Kidney (tissue), 22 donors: ENCODE results near the gene GRAMD4. TPM values are rescaled to one million over a fixed set of nuclear protein-coding genes. Genes with fewer than 3 reads are reported as not detected.

ENCODE experiments used
- DNase-seq, 5 donors: peaks; one replicate each; pipeline ENCODE4 v3.0.0-alpha.2; 2013 to 2020
- FAIRE-seq: peaks from 2 replicates; lab custom pipeline; 2012; peaks lifted over from hg19 to GRCh38; lab: Jason Lieb, UNC
- H3K27ac ChIP-seq, 2 donors: one replicate each; pipeline ENCODE4 v1.7.0; 2013; ENCODE audit warnings: low read depth in 2 of 2, low read length in 2 of 2, inconsistent platforms in 1 of 2
- H3K27me3 ChIP-seq: one replicate; pipeline ENCODE4 v1.7.1; 2013; ENCODE audit warnings: low read length, inconsistent platforms; ENCODE audit not compliant: control insufficient read depth, insufficient read depth
- H3K36me3 ChIP-seq, 3 donors: one replicate each; pipeline versions ENCODE4 v1.7.0 to v1.7.1; 2013; ENCODE audit warnings: low read length in 3 of 3, control low read depth in 1 of 3, inconsistent platforms in 1 of 3; ENCODE audit not compliant: insufficient read depth in 3 of 3, control insufficient read depth in 2 of 3
- H3K4me1 ChIP-seq, 3 donors: one replicate each; pipeline versions ENCODE4 v1.7.0 to v1.7.1; 2013; ENCODE audit warnings: low read length in 3 of 3, inconsistent platforms in 1 of 3, low read depth in 1 of 3; ENCODE audit not compliant: control insufficient read depth in 2 of 3, insufficient read depth in 2 of 3
- H3K4me3 ChIP-seq, 3 donors: one replicate each; pipeline versions ENCODE4 v1.7.0 to v1.8.1; 2013; ENCODE audit warnings: low read length in 3 of 3, control low read depth in 1 of 3, inconsistent platforms in 1 of 3
- H3K9ac ChIP-seq, 3 donors: one replicate each; pipeline versions ENCODE4 v1.7.0 to v1.7.1; 2013; ENCODE audit warnings: low read length in 3 of 3, control low read depth in 1 of 3, inconsistent platforms in 1 of 3
- H3K9me3 ChIP-seq, 3 donors: one replicate each; pipeline versions ENCODE4 v1.7.0 to v1.7.1; 2013; ENCODE audit warnings: low read length in 3 of 3, control low read depth in 1 of 3, inconsistent platforms in 1 of 3; ENCODE audit not compliant: control insufficient read depth in 2 of 3, insufficient read depth in 1 of 3
- CTCF ChIP-seq: IDR thresholded peaks from 3 replicates; pipeline ENCODE4 v1.5.1; 2012; ENCODE audit warnings: mild to moderate bottlenecking, moderate library complexity, borderline replicate concordance; ENCODE audit not compliant: insufficient read depth; ENCODE audit errors: extremely low read depth
- intact Hi-C: fragments of 100-400 bp; cut with DNase I; formaldehyde crosslinking; loops from one replicate; pipeline ENCODE4 v1.11.1; 2022
- long read RNA-seq, 10 donors: library from polyadenylated mRNA in 1 of 10; unstranded in 1 of 10; transcript quantifications; one replicate each; pipeline ENCODE4 v2.0.0 and lab custom pipeline, GENCODE V29; 2021 to 2026
- polyA plus RNA-seq: library from polyadenylated mRNA; stranded (reverse); fragments of 350-450 nt; fragmentation: Illumina TruSeq; extraction: RNeasy Lipid Tissue Mini Kit (QIAGEN cat#74804); gene quantifications from one replicate; pipeline ENCODE4 v1.2.3, GENCODE V29; 2014; ENCODE audit warnings: low read depth, low replicate concordance; ENCODE audit not compliant: insufficient read depth
- total RNA-seq: library from RNA; stranded (reverse); fragmentation: NEBNext Ultra II Directional; extraction: Animal tissue kit (Norgen Biotek cat#: 25700); gene quantifications from one replicate; pipeline ENCODE4 v1.2.1, GENCODE V29; 2021
- donor health status: control.
- donor health status: control.
- donor health status: control.
- donor health status: control.
- donor health status: control.
- donor health status: DM: yes; HTN: yes; CAD: no.
- donor health status: Normal renal cell carcinoma (clear cell type).

Gene GRAMD4
- total RNA-seq, result 58.2 TPM
- polyA plus RNA-seq, result 12.1 TPM
- long read RNA-seq, donor 1, partial matches to known transcripts, result 0 of 1 reads
- long read RNA-seq, donor 1, other reads (novel, unspliced or antisense), result 0 of 1 reads
- long read RNA-seq, donor 2, result 0 reads
- long read RNA-seq, donor 3, partial matches to known transcripts, result 0 of 1 reads
- long read RNA-seq, donor 3, other reads (novel, unspliced or antisense), result 0 of 1 reads
- long read RNA-seq, donor 4, partial matches to known transcripts, result 0 of 1 reads
- long read RNA-seq, donor 4, other reads (novel, unspliced or antisense), result 0 of 1 reads
- long read RNA-seq, donor 5, result 0 reads
- long read RNA-seq, donor 6, result 0 reads
- long read RNA-seq, donor 7, partial matches to known transcripts, result 20 of 50 reads
- long read RNA-seq, donor 7, other reads (novel, unspliced or antisense), result 30 of 50 reads
- long read RNA-seq, donor 8, partial matches to known transcripts, result 0 of 1 reads
- long read RNA-seq, donor 8, other reads (novel, unspliced or antisense), result 0 of 1 reads
- long read RNA-seq, donor 9, result 0 reads
- long read RNA-seq, donor 10, result 0 reads

GRCh38 chr22:46619830-46620501, at the start of gene GRAMD4:
TSS of gene GRAMD4 (plus strand) at chr22:46620386. CDS start at chr22:46626800, 6,414 bp downstream.
- Histone ChIP-seq H3K9ac (no peak within 1 kb of the TSS), H3K9me3 (no peaks in the 10 kb centered on the region), H3K4me1 (peaks cover 0 to 17% (median 0%) of the 10 kb centered on the region in 3 donors), H3K27ac (no peak within 1 kb of the TSS), H3K4me3 (no peak within 1 kb of the TSS), H3K27me3 (no peaks in the 10 kb centered on the region), H3K36me3 (no peaks in the 10 kb centered on the region)
- intact Hi-C loops, result no loop called here
- DNase-seq (peak in 1 of 5 donors; percentile 38), FAIRE-seq (no peak)
- no peak for TF ChIP-seq CTCF

GRCh38 chr22:46571642-46572250, 48.4 kb upstream of the GRAMD4 start:
- DNase-seq (peak in 1 of 5 donors; percentile 5), FAIRE-seq (no peak)

More at GRCh38 chr22:46571642-46572250, 48.4 kb upstream of the GRAMD4 start:
- H3K27ac ChIP-seq, result no peak overlapping the region
- H3K4me1 ChIP-seq, result peaks cover 0 to 12% (median 0%) of the 10 kb centered on the region in 3 donors
- no peak overlapping the region for H3K9ac ChIP-seq
- no peak overlapping the region for H3K4me3 ChIP-seq
- intact Hi-C loops, result no loop called here
- no peaks in the 10 kb centered on the region for H3K27me3 ChIP-seq
- H3K36me3 ChIP-seq, result no peaks in the 10 kb centered on the region
- H3K9me3 ChIP-seq, result peaks cover 0 to 4% (median 0%) of the 10 kb centered on the region in 3 donors
- no peak for TF ChIP-seq CTCF
